Tibial nerve (tissue), 4 donors: ENCODE results near the gene CTSF. TPM values are rescaled to one million over a fixed set of nuclear protein-coding genes. Genes with fewer than 3 reads are reported as not detected.

Source experiments
- DNase-seq, 2 donors: peaks; one replicate each; pipeline ENCODE4 v3.0.0-alpha.2; 2019; ENCODE audit warnings: low spot score in 2 of 2
- H3K27ac ChIP-seq, 4 donors: fragments of 200-600 bp; sonication (generic) in 3 of 4; one replicate each; pipeline ENCODE4 v1.5.1; 2017 to 2019; ENCODE audit warnings: mild to moderate bottlenecking in 1 of 4
- H3K27me3 ChIP-seq, 2 donors: fragments of 200-600 bp; sonication (generic) in 1 of 2; one replicate each; pipeline versions ENCODE4 v1.5.1 to v1.6.0; 2017 to 2019
- H3K36me3 ChIP-seq, 3 donors: fragments of 200-600 bp; sonication (generic); one replicate each; pipeline ENCODE4 v1.5.1; 2018 to 2019
- H3K4me1 ChIP-seq, 4 donors: fragments of 200-600 bp; sonication (generic) in 3 of 4; one replicate each; pipeline ENCODE4 v1.5.1; 2017 to 2019
- H3K4me3 ChIP-seq, 4 donors: fragments of 200-600 bp; sonication (generic) in 3 of 4; one replicate each; pipeline ENCODE4 v1.5.1; 2017 to 2019; ENCODE audit warnings: mild to moderate bottlenecking in 1 of 4, moderate library complexity in 1 of 4
- H3K9me3 ChIP-seq, 4 donors: fragments of 200-600 bp; sonication (generic) in 3 of 4; one replicate each; pipeline ENCODE4 v1.5.1; 2017 to 2019
- CTCF ChIP-seq, 5 experiments: fragments of 200-600 bp in 3 of 5; fragments of 450-650 bp in 2 of 5; sonication (generic) in 3 of 5; IDR thresholded peaks; one replicate each; pipeline ENCODE4 v1.5.1; 2016 to 2019; ENCODE audit warnings: antibody characterized with exemption in 5 of 5, mild to moderate bottlenecking in 3 of 5, moderate library complexity in 2 of 5
- EP300 ChIP-seq, 2 donors: sonication (generic); formaldehyde crosslinking; IDR thresholded peaks; one replicate each; pipeline ENCODE4 v1.6.1; 2017; ENCODE audit warnings: antibody characterized with exemption in 2 of 2, mild to moderate bottlenecking in 1 of 2
- POLR2A ChIP-seq, 2 donors: fragments of 450-650 bp; IDR thresholded peaks; one replicate each; pipeline ENCODE4 v1.6.1; 2017; ENCODE audit warnings: antibody characterized with exemption in 2 of 2, mild to moderate bottlenecking in 2 of 2, moderate library complexity in 2 of 2
- WGBS, 2 donors: methylation state at CpG; one replicate each; pipeline ENCODE4 v1.1.5; 2018; 5-methylcytosine and 5-hydroxymethylcytosine counted together
- total RNA-seq, 4 donors: library from RNA; depleted of rRNA; stranded (reverse); fragments of >200 nt; gene quantifications; one replicate each; pipeline ENCODE4 v1.1.0, GENCODE V29; 2016

CTSF gene
- total RNA-seq, 4 donors from 2014 or later = 102 to 322 (median 190) TPM

DNA sequence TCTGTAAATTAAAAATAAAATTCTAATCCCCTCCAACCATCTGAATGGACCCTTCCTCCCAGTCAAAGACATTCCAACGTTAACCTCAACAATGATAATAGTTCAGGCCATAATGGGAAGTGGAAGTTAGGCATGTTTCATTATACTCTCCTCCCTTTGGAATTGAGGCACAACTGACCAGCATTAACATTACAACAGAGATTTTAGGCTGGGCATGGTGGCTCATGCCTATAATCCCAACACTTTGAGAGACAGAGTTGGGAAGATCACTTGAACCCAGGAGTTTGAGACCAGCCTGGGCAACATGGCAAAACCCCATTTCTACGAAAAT lies 2.4 kb upstream of the CTSF start:
- 66 to 72% methylated on average over 2 of the region's 2 CpGs for WGBS, 2 donors
- H3K27ac ChIP-seq = no peak overlapping the region
- H3K4me1 ChIP-seq = peaks cover 0 to 21% (median 3%) of the 10 kb centered on the region in 4 donors
- TF ChIP-seq POLR2A (IDR thresholded peaks at IDR 0.05) = no peak
- TF ChIP-seq CTCF (IDR thresholded peaks at IDR 0.05) = no peak
- TF ChIP-seq EP300 (IDR thresholded peaks at IDR 0.05) = no peak
- no peaks in the 10 kb centered on the region for H3K9me3 ChIP-seq
- no peaks in the 10 kb centered on the region for H3K27me3 ChIP-seq
- no peak overlapping the region for H3K4me3 ChIP-seq
- no peak for DNase-seq
- H3K36me3 ChIP-seq = peaks cover 0 to 15% (median 0%) of the 10 kb centered on the region in 3 donors

DNA sequence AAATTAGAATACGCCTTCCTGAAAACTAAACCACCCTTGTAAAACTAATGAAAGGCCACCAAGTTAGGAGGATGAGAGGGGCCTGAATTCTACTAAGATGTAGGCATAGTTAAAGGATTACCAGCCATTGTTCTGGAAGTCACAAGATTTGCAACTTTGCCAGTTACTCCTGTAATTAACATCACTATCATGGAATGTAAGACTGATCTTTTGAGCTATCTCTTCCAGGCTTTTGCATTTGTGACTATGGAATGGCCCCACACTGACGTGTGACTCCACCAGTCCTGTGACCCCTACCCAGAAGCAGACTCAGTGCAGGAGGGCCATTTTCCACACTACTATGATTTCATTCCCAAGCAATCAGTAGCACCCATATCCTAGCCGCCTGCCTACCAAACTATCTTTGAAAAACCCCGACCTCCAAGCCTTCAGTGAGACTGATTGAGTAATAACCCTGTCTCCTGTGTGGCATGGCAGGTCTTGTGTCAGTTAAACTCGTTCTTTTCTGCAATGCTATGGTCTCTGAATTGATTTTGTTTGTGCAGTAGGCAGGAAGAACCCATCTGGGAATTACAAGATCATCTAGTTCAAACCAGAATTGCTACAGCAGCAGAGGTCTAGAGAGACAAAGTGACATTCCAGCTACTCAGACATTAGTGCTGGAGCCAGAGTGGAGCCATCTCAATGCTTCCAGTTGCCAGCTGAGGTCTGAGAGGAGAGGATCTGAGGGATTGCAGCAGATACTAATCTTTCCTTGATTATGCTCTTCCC lies 1.9 kb upstream of the CTSF start:
- DNase-seq = no peak
- Histone ChIP-seq H3K27me3 (no peaks in the 10 kb centered on the region), H3K9me3 (no peaks in the 10 kb centered on the region), H3K36me3 (peaks cover 0 to 20% (median 0%) of the 10 kb centered on the region in 3 donors), H3K27ac (no peak overlapping the region), H3K4me1 (peaks cover 0 to 21% (median 3%) of the 10 kb centered on the region in 4 donors), H3K4me3 (no peak overlapping the region)
- 60 to 67% methylated on average over 5 of the region's 5 CpGs for WGBS, 2 donors
- no peak for TF ChIP-seq EP300 (IDR thresholded peaks at IDR 0.05)
- TF ChIP-seq CTCF (IDR thresholded peaks at IDR 0.05) = no peak
- TF ChIP-seq POLR2A (IDR thresholded peaks at IDR 0.05) = no peak

GRCh38 chr11:66569076-66569475 lies 670 bp upstream of the CTSF start:
- peaks cover 0 to 21% (median 3%) of the 10 kb centered on the region in 4 donors for H3K4me1 ChIP-seq
- peak overlapping the region in 2 of 4 donors; percentile 72 to 88 for H3K27ac ChIP-seq
- no peaks in the 10 kb centered on the region for H3K27me3 ChIP-seq
- no peaks in the 10 kb centered on the region for H3K9me3 ChIP-seq
- no peak for DNase-seq
- WGBS, 2 donors = 82 to 84% methylated on average over 7 of the region's 7 CpGs
- H3K4me3 ChIP-seq = no peak overlapping the region
- peaks cover 0 to 32% (median 0%) of the 10 kb centered on the region in 3 donors for H3K36me3 ChIP-seq
- TF ChIP-seq CTCF (IDR thresholded peaks at IDR 0.05) = no peak
- TF ChIP-seq POLR2A (IDR thresholded peaks at IDR 0.05) = no peak
- no peak for TF ChIP-seq EP300 (IDR thresholded peaks at IDR 0.05)

GRCh38 chr11:66567787-66568123 lies 651 bp downstream of the CTSF start:
- Histone ChIP-seq H3K4me1 (peaks cover 0 to 21% (median 3%) of the 10 kb centered on the region in 4 donors), H3K36me3 (peaks cover 0 to 46% (median 0%) of the 10 kb centered on the region in 3 donors), H3K27ac (peak overlapping the region; percentile 36 to 88 (median 68)), H3K9me3 (no peaks in the 10 kb centered on the region), H3K27me3 (no peaks in the 10 kb centered on the region), H3K4me3 (peak overlapping the region; percentile 44 to 74 (median 62))
- TF ChIP-seq EP300 (IDR thresholded peaks at IDR 0.05) (no peak), CTCF (IDR thresholded peaks at IDR 0.05) (no peak), POLR2A (IDR thresholded peaks at IDR 0.05) (no peak)
- DNase-seq = no peak
- WGBS, 2 donors = 54 to 59% methylated on average over 11 to 15 of the region's 15 CpGs

GRCh38 chr11:66566221-66566620 lies 2.2 kb downstream of the CTSF start:
- Histone ChIP-seq H3K9me3 (no peaks in the 10 kb centered on the region), H3K27me3 (no peaks in the 10 kb centered on the region)
- WGBS, 2 donors = 91 to 94% methylated on average over 8 of the region's 8 CpGs

More at GRCh38 chr11:66566221-66566620, 2.2 kb downstream of the CTSF start:
- no peak for DNase-seq
- Histone ChIP-seq H3K27ac (no peak overlapping the region), H3K4me1 (peaks cover 0 to 21% (median 3%) of the 10 kb centered on the region in 4 donors), H3K36me3 (peaks cover 0 to 59% (median 0%) of the 10 kb centered on the region in 3 donors), H3K4me3 (no peak overlapping the region)
- no peak for TF ChIP-seq EP300 (IDR thresholded peaks at IDR 0.05)
- TF ChIP-seq POLR2A (IDR thresholded peaks at IDR 0.05) = no peak
- TF ChIP-seq CTCF (IDR thresholded peaks at IDR 0.05) = no peak
